ENCODE measurements around the gene TRAPPC5.

The TRAPPC5 gene

DNA sequence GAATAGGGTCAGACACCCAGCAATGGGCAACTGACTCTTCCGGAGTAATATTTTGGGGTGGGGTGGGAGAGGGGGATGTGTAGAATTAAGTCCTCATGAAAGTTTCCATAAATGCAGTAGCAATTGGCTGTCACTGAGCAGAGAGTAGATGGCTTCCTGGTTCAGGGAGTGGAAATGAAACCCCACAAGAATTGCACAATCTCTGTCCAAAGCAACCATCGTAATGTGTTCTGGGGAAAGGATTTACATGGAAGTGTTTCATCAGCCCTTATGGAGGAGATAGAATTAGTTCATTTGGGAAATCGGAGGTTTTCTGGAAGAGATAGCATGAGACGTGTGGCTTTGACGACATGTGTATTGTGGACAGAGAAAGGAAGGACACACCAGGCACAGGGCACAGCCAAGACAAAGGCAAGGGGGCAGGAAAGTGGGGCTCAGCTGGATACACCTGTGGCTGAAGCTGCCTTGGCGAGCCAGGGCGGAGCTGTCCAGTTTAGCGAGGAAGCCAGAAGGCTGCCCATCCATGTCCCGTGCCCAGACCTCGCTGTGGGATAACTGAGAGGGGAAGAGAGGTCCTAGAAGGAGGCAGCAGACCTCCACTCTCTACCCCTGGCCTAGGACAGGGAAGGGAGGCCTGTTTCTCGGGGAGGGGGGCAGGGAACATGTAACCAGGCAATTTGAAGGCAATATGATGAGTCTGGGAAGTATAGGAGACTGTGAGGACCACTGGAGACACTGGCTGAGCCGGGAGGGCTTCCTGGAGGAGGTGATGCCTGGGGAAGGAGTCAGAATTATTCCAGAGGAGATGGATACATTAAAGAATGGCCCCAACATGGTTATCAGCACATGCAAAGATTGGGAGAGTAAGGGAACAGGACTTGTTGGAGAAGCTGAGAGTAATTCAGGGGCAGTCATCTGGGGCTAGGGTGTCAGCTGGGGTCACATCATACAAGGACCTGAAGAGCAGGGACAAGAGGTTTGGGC lies 53.9 kb downstream of the TRAPPC5 start:
- DNase-seq, result no peak

DNA sequence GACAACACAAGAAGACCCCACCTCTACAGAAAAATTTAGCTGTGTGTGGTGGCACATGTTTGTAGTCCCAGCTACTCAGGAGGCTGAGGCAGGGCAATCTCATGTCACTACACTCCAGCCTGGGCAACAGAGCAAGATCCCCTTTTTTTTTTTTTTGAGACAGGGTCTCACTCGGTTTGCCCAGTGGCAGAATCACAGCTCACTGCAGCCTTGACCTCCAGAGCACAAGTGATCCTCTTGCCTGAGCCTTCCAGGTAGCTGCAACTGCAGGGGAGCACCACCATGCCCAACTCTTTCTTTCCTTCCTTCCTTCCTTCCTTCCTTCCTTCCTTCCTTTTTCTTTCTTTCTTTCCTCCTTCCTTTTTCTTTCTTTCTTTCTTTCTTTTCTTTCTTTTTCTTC lies 55.5 kb downstream of the TRAPPC5 start:
- DNase-seq, result no peak

GRCh38 chr19:7737215-7737614 lies 56.6 kb downstream of the TRAPPC5 start:
- no peak for DNase-seq
